ENCODE data around the gene C1QTNF1. TPM values are rescaled to one million over a fixed set of nuclear protein-coding genes. Genes with fewer than 3 reads are reported as not detected.

Gene C1QTNF1
- total RNA-seq, 2 experiments from 2014 or later, result not detected

DNA sequence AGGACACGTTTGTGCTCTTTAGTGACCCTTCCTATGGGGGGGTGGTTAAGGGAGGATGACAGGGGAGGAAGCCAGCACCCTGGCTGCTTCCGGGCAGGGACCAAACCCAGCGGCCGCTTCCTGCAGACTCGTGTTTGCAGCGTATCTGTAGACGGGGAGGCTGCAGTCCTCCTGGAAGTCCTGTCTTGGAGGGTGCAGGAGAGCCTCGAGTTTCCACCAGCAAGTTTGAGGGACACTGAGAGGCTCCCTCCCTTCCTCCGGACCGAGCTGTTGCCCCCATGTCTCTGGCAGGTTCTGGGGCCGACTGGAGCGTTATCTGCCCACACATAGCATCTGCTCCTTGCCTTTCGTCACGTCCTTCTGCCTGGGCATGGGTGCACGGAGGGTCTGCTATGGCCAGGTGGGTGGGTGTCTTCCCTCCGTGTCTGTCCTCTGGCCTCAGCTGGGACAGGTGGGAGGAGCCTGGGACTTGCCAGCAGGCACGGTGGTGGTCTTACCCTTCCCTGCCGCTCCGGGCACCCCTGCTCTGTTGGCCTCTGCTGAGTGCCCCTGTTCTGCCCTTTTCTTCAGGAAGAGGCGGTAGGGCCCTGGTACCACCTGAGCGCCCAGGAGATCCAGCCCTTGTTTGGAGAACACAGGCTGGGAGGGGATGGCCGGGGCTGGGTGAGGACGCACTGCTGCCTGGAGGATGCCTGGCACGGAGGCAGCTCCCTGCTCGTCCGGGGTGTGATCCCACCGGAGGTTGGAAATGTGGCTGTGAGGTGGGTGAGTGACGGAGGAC is 59.4 kb downstream of the C1QTNF1 start:
- Histone ChIP-seq H3K4me3 (ENCODE audit: low read length) (no peak overlapping the region), H3K9me3 (ENCODE audit: control insufficient read depth in 1 of 2, insufficient read depth in 1 of 2, low read length in 2 of 2) (no peaks in the 10 kb centered on the region), H3K27ac (ENCODE audit: low read depth in 1 of 2, low read length in 2 of 2) (no peak overlapping the region), H3K36me3 (ENCODE audit: insufficient read depth, low read length) (peaks cover 70% of the 10 kb centered on the region), H3K4me1 (ENCODE audit: insufficient read depth, low read length) (peaks cover 14% of the 10 kb centered on the region), H3K27me3 (ENCODE audit: control insufficient read depth in 1 of 2, insufficient read depth in 2 of 2, low read length in 2 of 2) (no peaks in the 10 kb centered on the region)
- Mint-ChIP-seq H3K4me1 (ENCODE audit: low read depth) (no peaks in the 10 kb centered on the region), H3K27ac (no peak overlapping the region), H3K9me3 (no peaks in the 10 kb centered on the region), H3K27me3 (no peaks in the 10 kb centered on the region), H3K36me3 (ENCODE audit: low read depth) (peaks cover 42% of the 10 kb centered on the region), H3K4me3 (no peak overlapping the region)
- TF ChIP-seq, protein P1, sequence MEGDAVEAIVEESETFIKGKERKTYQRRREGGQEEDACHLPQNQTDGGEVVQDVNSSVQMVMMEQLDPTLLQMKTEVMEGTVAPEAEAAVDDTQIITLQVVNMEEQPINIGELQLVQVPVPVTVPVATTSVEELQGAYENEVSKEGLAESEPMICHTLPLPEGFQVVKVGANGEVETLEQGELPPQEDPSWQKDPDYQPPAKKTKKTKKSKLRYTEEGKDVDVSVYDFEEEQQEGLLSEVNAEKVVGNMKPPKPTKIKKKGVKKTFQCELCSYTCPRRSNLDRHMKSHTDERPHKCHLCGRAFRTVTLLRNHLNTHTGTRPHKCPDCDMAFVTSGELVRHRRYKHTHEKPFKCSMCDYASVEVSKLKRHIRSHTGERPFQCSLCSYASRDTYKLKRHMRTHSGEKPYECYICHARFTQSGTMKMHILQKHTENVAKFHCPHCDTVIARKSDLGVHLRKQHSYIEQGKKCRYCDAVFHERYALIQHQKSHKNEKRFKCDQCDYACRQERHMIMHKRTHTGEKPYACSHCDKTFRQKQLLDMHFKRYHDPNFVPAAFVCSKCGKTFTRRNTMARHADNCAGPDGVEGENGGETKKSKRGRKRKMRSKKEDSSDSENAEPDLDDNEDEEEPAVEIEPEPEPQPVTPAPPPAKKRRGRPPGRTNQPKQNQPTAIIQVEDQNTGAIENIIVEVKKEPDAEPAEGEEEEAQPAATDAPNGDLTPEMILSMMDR (IDR thresholded peaks at IDR 0.05), result no peak
- ChIA-PET POLR2A (no interaction called here), CTCF (interaction anchor here (0.6 to 1.9 kb wide), 3 partner anchors 9 to 1367 kb away, joined by 4 to 9 read pairs (median 6); partner anchors contain the start of gene ENGASE)
- ATAC-seq (ENCODE audit: poor library complexity) (no peak), DNase-seq (no peak)
- intact Hi-C loops (cut with DNase I, micrococcal nuclease), result loop anchor here (2.0 kb wide), 2 partner anchors 37 to 91 kb away; no protein-coding TSS in a partner anchor

DNA sequence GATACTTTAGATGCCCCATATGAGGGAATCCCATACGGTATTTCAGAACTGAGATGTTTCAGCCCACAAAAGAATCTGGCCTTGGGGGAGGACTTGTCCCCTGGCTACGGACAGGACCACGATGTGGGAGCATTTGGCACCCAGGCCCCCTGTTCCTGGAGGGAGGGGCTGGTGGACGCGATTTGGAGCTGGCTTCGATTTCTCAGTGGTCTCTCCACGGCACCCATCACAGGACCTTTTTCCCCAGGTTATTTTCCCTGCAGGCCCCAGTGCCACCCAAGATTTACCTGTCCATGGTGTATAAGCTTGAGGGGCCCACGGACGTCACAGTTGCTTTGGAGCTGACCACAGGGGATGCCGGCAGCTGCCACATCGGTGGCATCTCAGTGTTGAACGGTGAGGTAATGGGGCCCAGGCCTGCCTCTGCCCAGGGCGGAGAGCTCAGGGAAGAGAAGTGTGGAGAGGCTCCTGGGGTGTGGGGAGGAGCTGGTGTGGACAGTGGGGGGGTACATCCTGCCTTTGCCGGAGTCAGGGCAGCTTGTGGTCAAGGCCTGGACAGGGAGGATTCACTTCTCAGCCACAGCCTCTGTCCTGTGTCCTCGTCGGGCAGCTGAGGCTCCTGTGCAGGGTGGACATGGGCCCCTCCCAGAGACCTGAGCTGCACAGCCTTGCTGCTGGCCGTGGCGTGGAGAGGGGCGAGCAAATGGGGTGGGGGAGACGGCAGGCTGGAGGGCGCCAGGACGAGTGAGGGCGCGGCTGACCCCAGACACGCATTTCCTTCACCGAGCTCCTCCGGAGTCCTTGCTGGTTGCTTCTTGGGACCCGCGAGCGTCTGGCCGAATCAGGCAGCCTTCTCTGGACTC is 60.6 kb downstream of the C1QTNF1 start:
- no peaks in the 10 kb centered on the region for H3K4me1 Mint-ChIP-seq (ENCODE audit: low read depth)
- Histone ChIP-seq H3K27me3 (ENCODE audit: control insufficient read depth in 1 of 2, insufficient read depth in 2 of 2, low read length in 2 of 2) (no peaks in the 10 kb centered on the region), H3K4me3 (ENCODE audit: low read length) (no peak overlapping the region), H3K36me3 (ENCODE audit: insufficient read depth, low read length) (peaks cover 59% of the 10 kb centered on the region), H3K9me3 (ENCODE audit: control insufficient read depth in 1 of 2, insufficient read depth in 1 of 2, low read length in 2 of 2) (no peaks in the 10 kb centered on the region), H3K4me1 (ENCODE audit: insufficient read depth, low read length) (peaks cover 14% of the 10 kb centered on the region), H3K27ac (ENCODE audit: low read depth in 1 of 2, low read length in 2 of 2) (no peak overlapping the region)
- intact Hi-C loops (cut with DNase I, micrococcal nuclease), result loop anchor here in 1 of 2 experiments (5.0 kb wide), 1 partner anchor 908 kb away; no protein-coding TSS in a partner anchor
- no peak overlapping the region for H3K27ac Mint-ChIP-seq
- DNase-seq (no peak), ATAC-seq (ENCODE audit: poor library complexity) (no peak)
- no peaks in the 10 kb centered on the region for H3K27me3 Mint-ChIP-seq
- H3K36me3 Mint-ChIP-seq (ENCODE audit: low read depth), result peaks cover 37% of the 10 kb centered on the region
- TF ChIP-seq, protein P1 (IDR thresholded peaks at IDR 0.05), result no peak
- H3K9me3 Mint-ChIP-seq, result no peaks in the 10 kb centered on the region
- CTCF ChIA-PET, result interaction anchor here (1.0 to 1.6 kb wide), 2 partner anchors 19 to 307 kb away, joined by 4 to 7 read pairs; no protein-coding TSS in a partner anchor
- no peak overlapping the region for H3K4me3 Mint-ChIP-seq
- POLR2A ChIA-PET, result no interaction called here

DNA sequence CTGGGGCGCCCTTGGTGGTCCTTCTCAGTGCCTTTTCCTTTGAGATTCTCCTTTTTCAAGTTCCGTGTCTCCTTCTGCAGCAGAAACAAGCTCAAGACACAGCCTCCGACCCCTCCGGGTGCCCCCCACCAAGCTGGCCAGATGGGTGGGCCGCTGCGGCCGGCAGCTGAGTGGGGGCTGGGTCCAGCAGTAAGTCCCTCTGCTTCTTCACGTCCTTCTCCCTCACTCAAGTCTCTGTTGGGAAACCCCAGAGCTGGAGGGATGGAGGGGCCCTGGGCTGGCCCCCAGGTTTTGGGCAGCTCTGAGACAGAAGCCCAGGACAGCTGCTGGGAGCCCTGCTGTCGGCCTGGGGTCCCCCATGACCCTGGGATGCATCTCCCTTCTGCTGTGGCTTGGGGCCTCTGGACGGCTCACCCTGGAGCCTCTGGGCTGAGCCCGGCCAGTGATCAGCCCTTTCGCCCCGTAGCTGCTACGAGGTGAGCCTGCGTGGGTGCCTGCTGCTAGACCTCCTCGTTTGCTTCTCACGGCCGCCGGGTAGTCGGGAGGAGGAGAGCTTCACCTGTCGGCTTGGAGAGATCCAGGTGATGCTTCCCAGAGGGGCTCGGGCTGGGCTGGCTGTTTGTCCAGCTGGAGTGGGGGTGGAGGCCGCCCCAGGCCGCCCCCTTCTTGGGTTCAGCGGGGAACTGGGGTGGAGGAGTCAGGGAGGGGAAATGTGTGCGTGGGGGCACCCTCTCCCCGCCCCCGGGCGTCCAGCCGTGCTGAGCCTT is 61.4 kb downstream of the C1QTNF1 start:
- CTCF ChIA-PET, result interaction anchor here (1.0 to 1.6 kb wide), 2 partner anchors 20 to 306 kb away, joined by 4 to 7 read pairs; no protein-coding TSS in a partner anchor
- Mint-ChIP-seq H3K27me3 (no peaks in the 10 kb centered on the region), H3K36me3 (ENCODE audit: low read depth) (peaks cover 28% of the 10 kb centered on the region), H3K27ac (no peak overlapping the region), H3K4me1 (ENCODE audit: low read depth) (no peaks in the 10 kb centered on the region), H3K9me3 (no peaks in the 10 kb centered on the region), H3K4me3 (no peak overlapping the region)
- H3K27ac ChIP-seq (ENCODE audit: low read depth in 1 of 2, low read length in 2 of 2), result no peak overlapping the region
- ATAC-seq (ENCODE audit: poor library complexity) (no peak), DNase-seq (no peak)
- peaks cover 14% of the 10 kb centered on the region for H3K4me1 ChIP-seq (ENCODE audit: insufficient read depth, low read length)
- intact Hi-C loops (cut with DNase I, micrococcal nuclease), result loop anchor here in 1 of 2 experiments (5.0 kb wide), 1 partner anchor 907 kb away; no protein-coding TSS in a partner anchor
- no peaks in the 10 kb centered on the region for H3K9me3 ChIP-seq (ENCODE audit: control insufficient read depth in 1 of 2, insufficient read depth in 1 of 2, low read length in 2 of 2)
- H3K36me3 ChIP-seq (ENCODE audit: insufficient read depth, low read length), result peaks cover 50% of the 10 kb centered on the region
- H3K4me3 ChIP-seq (ENCODE audit: low read length), result no peak overlapping the region
- no peaks in the 10 kb centered on the region for H3K27me3 ChIP-seq (ENCODE audit: control insufficient read depth in 1 of 2, insufficient read depth in 2 of 2, low read length in 2 of 2)
- POLR2A ChIA-PET, result no interaction called here
- TF ChIP-seq, protein P1 (IDR thresholded peaks at IDR 0.05), result no peak

Measured in CD4-positive, alpha-beta T cell (primary cell).